CD4-positive, alpha-beta T cell treated with Interleukin-10 for 1 hour (primary cell): ENCODE results near the gene CTSH.
"Not testable (repeated sequence)": the region's sequence is repeated elsewhere in the genome, so short reads cannot be mapped to it uniquely, and the experiment has no call there.

ENCODE experiments used
- DNase-seq: peaks from one replicate; pipeline ENCODE4 v3.0.0-alpha.2; 2020

The CTSH gene

DNA sequence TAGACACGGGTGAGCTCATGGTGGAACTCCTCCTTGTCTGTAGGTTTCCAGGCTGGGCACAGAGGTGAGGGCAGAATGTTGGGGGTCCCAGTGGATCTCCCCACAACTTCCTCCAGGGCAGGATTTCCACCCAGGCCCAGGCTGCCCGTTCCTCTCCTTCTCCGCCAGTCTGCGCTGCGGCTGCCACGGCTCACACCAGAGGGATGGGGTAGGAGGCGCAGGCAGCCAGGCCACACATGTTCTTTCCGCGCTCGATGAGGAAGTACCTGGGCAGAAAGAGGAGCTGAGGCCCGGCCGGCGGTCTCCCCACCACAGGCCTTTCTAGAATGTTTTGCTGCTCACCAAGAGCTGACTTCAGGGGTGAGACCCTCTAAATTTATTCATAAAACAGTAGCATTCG lies 22.9 kb downstream of the CTSH start:
- DNase-seq: no peak

DNA sequence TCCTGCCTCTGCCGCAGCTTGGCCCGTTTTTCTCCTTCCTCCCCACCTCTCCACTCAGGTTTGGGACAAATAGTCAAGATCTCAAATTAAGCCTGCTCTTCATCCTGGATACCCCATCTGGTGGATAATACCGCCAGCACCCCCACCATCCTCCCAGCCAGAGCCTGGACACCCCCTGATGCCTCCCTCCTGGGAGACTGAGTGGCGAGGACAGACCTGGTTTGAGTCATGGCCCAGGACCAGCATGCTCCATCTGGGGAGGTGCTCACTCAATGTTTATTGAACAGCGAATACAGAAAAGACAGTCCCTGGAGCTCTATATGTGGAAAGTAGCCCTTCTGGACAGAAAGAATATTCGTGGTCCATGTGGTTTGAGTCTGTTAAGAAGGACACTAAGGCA lies 23.3 kb downstream of the CTSH start:
- DNase-seq: no peak

DNA sequence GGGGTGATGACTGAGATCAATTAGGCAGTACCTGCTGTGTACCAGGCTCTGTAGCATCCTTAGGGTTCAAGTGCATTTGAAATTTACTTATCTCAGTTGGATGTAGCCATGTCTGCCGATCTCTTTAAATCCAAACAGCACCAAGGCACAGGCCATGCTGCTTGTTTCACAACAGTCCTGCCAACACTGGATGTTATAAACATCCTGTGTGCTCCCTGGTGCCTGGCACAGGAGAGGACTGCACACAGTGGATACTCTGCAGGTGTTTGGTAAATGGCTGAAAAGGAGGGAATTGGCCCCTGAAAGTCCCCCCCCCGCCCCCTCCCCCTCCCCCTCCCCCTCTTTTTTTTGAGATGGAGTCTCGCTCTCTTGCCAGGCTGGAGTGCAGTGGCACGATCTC lies 27.0 kb downstream of the CTSH start:
- no peak for DNase-seq

DNA sequence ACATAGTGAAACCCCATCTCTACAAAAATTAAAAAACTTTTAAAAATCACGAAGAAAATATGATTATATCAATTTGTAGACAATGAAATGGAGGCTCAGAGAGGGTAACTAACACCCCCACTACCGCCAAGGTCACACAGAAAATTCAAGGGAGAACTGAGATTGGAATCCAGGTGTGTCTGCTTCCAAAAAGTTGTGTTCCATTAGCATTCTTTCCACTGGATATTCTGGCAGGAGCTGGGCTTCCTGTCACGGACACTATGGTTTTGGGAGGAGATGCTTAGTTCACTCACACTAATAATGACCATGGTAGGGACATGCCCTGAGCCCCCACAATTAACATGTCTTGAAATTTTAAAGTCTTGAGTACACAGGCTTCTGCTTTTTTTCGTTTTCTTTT lies 28.8 kb downstream of the CTSH start:
- no peak for DNase-seq

DNA sequence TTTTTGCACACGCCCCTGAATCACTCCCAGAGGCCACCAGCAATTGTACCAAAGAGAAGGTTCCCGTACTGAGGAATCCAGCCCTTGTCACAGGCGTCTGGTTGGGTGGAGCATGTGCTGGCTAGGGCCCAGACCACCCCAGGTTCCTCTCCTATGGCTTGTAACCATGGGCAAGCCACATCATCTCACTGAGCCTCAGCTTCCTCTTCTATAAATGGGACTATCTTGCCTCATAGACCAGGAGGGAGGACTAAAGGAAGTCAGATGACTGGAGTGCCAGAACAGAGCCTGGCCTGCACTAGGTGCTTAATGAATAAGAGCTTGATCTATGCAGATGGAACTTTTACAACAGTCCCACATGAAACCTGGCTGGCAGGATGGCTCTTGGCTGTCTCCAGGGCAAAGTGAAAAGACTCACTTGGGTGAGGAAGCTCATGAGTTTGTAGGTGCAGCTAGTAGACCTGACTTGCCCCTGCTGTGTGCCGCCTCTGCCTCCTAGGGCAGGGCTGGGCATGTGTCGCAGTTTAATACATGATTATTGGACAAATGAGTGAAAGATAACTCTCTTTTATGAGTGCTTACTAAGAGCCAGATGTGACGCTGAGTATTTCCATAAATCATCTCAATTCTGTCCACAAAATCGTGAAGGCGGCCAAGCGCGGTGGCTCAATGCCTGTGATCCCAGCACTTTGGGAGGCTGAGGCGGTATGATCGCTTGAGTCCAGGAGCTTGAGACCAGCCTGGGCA lies 29.3 kb downstream of the CTSH start:
- DNase-seq: peak; percentile 19

DNA sequence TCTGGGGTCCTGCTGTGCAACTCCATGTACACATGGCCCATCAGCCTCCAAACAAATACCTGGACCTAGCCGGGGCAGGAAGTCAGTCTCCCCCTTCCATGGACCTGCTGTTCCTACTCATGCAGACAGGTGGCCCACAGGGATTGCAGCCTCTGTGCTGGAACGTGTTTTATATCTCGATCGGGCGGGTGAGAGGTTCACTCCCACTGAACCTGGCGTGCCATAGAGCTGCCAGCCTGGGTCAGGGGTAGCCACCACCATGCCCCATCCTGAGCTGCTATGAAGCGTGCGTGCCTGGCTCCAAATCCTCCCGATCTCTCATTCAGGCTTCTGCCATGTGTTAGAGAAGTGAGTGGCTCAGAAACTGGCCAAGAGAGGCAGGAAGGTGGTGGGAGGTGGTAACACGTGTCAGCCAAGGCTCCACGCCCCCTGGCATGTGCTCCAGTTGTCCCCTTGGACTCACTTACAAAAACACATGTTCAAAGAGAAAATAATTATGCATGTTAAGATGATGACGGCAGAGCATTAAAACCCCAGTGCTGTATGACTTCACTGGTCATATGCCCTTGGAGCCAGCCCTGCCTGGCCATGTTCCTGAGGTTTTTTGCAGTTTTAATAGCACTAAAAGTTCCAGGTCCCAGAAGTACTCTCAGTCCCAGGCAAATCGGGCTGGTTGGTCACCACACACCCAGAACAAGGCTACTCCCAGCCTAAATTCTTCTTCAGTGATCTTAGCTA lies 30.6 kb downstream of the CTSH start:
- no peak for DNase-seq

DNA sequence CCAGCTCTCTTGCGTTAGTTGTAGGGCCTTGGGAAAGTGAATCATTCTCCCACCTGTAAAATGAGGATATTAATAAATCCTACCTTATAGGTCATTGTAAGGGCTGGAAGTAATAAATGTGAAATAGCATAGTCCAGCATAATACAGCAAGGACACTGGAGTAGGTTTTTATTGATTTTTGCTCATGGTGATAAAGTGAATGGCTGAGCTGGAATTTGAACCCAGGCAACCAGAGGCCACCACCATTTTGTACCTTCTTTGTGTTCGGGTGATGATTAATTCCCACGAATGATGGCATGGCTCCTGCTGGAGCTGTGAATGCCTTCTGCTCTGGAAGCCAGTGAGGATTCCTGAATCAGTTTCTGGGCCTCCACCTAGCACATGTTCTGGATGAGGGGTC lies 31.8 kb downstream of the CTSH start:
- DNase-seq: no peak

DNA sequence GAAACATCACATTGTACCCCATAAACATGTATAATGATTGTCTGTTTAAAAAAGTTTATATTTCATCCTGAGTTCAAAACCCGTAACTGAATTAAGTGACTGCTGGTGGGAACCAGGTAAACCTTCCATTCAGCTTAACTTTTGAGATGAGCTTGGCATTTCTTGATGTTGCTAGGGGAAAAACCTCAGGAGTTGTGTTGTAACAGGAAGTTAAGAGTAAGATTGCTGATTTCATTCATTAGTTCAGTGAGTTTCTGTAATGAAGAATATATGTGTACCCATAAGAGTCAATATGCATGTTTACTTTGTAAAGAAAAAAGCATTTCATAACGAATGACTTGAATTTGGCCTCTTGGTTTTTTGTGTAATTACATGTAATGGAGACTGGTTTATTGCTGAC lies 32.5 kb downstream of the CTSH start:
- DNase-seq: no peak

DNA sequence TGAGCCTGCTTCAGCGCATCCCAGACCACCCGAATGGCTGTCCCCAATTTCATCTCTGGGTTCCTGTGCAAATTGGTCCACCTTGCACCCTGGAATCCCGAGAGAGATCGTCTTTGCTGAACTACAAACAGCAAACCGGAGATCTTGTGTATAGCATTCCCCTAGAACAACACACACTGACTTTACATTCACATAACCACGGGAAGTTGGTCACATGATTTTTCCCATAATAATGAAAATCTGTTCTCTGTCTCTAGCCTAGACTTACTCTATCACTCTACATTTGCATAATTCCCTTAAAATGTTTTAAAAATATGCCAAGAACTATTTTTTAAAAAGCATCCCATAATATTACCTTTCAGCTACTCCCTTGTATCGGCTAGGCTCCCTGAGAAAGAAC lies 34.6 kb downstream of the CTSH start:
- no peak for DNase-seq

DNA sequence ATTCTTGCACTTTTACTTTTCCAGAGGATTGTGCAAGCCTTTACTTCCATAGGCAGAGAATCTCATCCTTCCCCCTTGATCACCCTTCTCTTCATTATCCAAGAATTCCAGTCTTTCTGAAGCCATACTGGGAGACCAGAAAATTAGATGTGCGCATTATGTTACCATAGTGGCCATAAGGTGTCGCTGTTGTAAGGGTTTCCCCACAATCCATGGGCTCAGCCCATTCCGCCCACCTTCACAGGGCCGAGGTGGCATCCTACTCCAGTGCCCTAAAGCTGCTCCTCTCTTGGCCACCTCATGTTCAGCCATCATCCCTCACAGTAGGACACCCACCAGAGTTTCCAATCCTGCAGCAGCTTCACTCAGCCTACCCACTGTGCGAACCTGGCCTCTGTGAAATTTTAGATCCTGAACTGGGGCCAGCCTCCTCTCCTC lies 35.0 kb downstream of the CTSH start:
- peak; percentile 42 for DNase-seq

DNA sequence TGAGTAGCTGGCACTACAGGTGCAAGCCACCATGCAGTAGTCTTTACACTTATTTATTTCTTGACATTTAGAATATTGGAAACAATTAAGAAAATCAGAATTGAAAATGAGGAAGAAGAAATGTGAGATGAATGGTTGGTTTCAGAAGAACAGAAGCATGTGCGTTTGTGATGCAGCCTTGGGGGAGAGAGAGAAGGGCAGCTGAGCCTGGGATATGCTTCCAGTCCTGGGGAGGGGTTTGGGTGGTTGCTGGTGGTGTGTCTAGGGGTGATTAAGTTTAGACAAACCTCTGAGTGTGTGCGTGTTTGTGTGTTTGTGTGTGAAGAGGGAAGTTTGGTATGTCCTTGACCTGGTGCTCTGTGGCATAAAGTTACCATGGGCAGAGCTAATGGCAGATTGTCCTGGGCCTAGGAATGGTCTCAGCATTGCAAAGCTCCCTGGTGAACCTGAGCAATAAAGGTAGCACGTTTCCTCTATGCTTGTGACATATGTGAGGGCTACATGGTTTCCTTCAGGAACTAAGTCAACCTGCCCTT lies 35.6 kb downstream of the CTSH start:
- no peak for DNase-seq

DNA sequence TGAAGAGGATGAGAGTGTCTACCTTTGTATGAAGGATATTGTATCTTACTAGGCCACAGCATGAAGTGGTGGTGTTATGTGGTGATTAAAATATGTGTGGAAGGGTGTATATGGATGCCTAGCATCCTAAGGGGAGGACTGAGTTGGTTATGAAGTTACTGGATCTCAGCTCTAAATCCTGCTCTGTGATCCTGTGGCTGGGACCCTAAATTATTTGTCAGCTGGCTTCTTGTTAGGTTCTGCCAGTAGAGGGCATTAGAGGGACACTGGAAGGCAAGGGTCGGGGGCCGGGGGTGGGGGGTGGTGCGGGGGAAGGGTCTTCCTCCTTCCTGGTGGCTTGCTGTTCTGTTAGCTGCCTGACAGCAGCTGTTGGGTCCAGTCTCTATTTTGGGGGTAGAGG lies 37.3 kb downstream of the CTSH start:
- DNase-seq: no peak

DNA sequence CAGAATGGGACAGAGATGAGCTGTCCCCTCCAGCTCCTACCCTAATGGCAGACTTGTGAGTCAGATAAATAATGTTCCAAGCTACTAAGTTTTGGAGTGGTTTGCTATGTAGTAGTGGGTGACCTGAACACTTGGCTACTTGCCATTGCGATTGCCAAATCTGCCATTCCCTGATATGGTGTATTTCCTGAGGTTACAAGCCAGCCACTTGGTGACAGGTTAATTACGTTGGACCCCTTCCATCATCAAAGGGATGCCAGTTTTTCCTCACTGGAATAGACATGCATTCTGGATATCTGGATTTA lies 38.6 kb downstream of the CTSH start:
- DNase-seq: no peak

DNA sequence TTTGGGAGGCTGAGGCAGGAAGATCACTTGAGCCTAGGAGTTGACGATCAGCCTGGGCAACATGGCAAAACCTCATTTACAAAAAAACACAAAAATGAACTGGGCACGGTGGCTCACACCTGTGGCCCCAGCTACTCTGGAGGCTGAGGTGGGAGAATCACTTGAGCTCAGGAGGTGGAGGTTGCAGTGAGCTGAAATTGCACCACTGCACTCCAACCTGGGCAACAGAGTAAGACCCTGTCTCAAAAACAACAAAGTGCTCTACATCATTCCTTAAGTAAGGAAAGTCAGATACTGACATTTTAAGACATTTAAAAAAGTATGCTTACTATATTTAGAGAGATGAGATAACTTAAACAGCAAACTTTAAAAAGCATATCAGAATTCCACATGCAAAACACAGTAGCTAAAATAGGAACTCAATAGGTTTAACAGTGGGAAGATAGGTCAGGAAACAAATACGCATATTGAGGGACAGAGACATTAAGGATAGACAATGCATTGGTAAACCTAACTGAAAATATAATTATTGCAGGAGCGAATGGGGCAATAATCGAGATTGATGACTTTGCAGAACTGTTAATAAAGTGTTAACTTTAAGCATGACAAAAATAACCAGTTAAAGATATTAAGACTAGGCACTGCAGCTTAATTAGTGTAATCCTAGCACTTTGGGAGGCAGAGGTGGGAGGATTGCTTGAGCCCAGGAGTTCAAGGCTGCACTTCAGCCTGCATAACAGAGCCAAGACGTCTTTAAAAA lies 40.1 kb downstream of the CTSH start:
- no peak for DNase-seq

DNA sequence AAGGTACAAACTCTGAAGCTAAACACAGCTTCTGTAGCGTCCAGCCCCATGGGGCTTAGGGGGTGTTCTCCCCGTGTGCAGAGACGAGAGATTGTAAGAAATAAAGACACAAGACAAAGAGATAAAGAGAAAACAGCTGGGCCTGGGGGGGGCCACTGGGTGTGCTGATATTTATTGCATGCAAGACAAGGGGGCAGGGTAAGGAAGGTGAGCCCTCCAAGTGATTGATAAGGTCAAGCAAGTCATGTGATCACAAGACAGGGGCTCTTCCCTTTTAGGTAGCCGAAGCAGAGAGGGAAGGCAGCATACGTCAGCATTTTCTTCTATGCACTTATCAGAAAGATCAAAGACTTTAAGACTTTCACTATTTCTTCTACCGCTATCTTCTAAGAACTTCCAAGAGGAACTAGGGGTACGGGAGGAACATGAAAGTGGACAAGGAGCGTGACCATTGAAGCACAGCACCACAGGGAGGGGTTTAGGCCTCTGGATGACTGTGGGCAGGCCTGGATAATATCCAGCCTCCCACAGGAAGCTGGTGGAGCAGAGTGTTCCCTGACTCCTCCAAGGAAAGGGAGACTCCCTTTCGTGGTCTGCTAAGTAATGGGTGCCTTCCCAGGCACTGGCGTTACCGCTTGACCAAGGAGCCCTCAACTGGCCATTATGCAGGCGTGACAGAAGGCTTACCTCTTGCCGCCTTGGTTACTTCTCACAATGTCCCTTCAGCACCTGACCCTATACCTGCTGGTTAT lies 42.4 kb downstream of the CTSH start:
- DNase-seq: not testable (repeated sequence)

DNA sequence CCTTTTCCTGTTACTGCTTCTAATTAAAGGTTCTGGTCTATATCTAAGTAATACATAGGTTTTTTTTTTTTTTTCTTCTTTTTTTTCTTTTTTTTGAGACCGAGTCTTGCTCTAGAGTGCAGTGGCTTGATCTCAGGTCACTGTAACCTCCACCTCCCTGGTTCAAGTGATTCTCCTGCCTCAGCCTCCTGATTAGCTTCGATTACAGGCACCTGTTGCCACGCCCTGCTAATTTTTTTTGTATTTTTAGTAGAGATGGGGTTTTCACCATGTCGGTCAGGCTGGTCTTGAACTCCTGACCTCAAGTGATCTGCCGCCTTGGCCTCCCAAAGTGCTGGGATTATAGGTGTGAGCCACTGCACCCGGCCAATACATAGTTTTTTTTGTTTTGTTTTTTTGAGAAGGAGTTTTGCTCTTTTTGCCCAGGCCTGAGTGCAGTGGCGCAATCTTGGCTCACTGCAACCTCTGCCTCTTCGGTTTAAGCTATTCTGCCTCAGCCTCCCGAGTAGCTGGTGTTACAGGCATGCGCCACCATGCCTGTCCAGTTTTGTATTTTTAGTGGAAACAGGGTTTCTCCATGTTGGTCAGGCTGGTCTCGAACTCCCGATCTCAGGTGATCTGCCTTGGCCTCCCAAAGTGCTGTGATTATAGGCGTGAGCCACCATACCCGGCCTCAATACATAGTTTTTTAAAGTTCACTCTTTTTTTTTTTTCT lies 43.9 kb downstream of the CTSH start:
- DNase-seq: not testable (repeated sequence)

DNA sequence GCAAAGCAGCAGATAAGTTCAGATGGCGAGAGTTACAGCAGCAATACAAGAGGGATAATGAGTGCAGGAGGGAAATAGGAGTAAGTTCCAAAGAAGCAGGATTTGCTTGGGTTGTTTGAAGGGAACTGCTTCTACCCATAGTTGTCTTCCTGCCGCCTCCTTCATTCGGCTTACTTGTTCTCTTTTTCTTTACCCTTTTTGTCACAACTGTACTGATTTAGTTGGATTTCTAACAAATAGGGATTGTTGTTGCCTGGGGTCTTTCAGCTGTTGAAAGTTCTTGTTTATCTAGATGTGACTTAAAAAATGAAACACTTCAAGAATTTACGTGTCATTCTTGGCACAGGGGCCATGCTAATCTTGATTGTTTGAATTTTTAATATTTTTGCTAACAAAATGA lies 46.3 kb downstream of the CTSH start:
- no peak for DNase-seq

DNA sequence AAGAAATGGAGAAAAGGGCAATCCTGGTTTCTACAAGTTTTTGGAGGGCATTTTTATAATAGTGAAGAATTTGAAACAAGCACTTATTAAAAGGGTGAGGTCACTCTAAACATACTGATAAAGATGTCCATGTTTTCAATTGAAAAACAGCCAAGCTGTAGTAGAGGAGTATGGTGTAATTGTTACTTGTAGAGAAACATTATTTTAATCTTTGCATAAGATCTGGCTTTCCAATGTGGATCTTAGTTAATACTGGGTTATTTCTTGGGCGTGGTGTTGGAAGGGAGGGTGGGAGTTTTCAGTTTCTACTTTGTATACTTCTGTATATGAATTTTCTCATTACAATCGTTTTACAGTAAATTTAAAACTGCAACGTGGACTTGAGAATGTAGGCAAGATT lies 49.4 kb downstream of the CTSH start:
- DNase-seq: no peak

DNA sequence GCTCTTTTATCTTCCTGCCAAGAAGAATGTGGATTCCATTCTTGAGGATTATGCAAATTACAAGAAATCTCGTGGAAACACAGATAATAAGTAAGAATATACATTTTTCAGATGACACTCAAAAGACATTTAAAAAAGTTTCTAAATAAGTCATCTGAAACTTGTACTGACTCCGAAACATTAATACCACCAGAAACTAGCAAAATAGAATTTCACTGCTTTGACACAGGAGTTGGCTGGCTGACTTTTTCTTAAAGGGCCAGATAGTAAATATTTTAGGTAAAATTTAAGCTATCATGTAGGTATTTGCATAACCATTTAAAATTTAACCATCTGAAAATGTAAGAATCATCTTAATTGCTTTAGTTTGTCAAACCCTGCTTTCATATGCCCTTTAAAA lies 51.3 kb downstream of the CTSH start:
- no peak for DNase-seq

DNA sequence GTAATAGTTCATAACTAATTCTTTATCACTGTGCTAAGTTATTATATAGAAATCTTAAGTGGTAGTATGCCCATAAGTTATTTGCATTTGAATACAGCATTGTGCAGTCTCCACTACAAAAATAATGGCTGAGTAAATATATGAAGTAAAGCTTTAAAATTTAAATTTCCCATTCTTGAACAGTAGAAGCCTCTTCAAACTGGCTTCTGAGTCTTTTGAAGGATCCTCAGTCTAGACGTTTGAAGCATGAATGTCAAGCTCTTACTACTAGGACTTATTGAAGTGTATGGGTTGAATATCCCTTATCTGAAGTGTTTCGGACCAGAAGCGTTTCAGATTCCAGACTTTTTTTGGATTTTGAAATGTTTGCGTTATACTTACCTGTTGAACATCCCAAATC lies 55.8 kb downstream of the CTSH start:
- DNase-seq: no peak

DNA sequence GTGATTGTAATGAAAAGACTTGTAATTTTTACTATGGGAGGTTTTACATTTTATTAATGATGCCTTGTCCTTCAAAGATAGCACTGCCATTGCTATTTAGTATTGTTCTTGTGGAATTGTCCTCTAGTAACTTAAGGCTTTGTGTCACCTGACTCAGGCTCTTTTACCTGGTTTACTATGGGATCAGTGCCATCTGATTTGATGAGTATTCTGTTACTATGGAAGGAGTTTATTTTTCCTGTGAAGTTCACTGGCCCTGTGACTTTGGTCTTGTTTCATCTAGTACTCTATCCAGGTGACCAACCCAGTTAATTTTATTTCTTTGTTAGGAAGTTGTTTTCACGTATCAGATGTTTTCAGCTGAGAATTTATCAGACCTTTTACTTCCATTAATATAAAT lies 63.2 kb downstream of the CTSH start:
- no peak for DNase-seq

DNA sequence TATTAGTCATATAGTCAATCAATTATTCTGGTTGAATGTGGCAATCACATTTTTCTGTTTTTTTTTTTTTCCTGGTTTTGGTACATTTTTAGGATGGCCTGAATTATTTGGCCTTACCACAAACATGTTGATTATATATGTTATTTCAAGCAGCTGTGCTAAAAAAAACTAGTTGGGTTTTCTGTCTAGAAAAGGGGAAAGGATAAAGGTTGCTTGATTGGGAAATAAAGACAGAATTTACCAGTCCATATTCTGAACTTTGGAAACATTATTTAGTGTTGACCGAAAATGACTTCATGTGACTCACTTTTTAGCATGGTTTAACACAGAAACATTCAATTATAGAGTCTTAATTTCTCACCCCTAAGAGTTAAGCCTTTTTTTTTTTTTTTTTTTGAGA lies 64.0 kb downstream of the CTSH start:
- no peak for DNase-seq

DNA sequence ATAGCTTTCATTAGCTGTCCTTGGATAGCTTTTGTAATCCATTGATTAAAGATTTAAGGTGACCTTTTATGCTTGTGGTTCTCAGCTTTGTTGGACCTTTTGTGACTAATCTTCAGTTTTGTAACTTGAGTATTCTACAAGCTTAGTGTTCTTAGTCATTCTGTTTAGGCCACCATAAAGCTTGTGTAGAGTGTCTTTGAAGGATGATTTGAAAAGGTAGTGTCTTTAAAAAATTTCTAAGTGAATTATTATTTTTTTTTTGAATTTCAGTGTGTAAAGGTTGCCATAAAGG lies 64.7 kb downstream of the CTSH start:
- no peak for DNase-seq
